OCI-LY1 (cell line): ENCODE data around the gene UBASH3B.

Experiments
- H2AFZ ChIP-seq: fragments of 200-600 bp; sonication (generic), shearing (Covaris generic); 2 replicates; pipeline ENCODE4 v1.6.0; 2014; ENCODE audit warnings: antibody characterized with exemption, mild to moderate bottlenecking, low read length
- H3F3A ChIP-seq: fragments of 200-600 bp; sonication (generic), shearing (Covaris generic); 2 replicates; pipeline ENCODE4 v1.6.0; 2014; ENCODE audit warnings: mild to moderate bottlenecking, antibody characterized with exemption, low read length, moderate library complexity; ENCODE audit not compliant: insufficient read depth
- H3K27ac ChIP-seq: fragments of 200-600 bp; sonication (generic); 2 replicates; pipeline ENCODE4 v1.5.1; 2014; ENCODE audit warnings: low read length, mixed run types, mild to moderate bottlenecking, low read depth; ENCODE audit not compliant: poor library complexity, severe bottlenecking
- H3K27me3 ChIP-seq: fragments of 200-600 bp; sonication (generic); 2 replicates; pipeline ENCODE4 v1.6.0; 2014; ENCODE audit warnings: antibody characterized with exemption, mild to moderate bottlenecking, low read length, moderate library complexity; ENCODE audit not compliant: insufficient read depth
- H3K36me3 ChIP-seq: fragments of 200-600 bp; sonication (generic); 2 replicates; pipeline ENCODE4 v1.6.1; 2014; ENCODE audit warnings: mild to moderate bottlenecking, antibody characterized with exemption, low read length, moderate library complexity, mixed read lengths; ENCODE audit not compliant: insufficient read depth
- H3K4me1 ChIP-seq: fragments of 200-600 bp; sonication (generic); 2 replicates; pipeline ENCODE4 v1.5.1; 2014; ENCODE audit warnings: mild to moderate bottlenecking, low read length, moderate library complexity; ENCODE audit not compliant: insufficient read depth, severe bottlenecking
- H3K4me2 ChIP-seq: fragments of 200-600 bp; sonication (generic), shearing (Covaris generic); 2 replicates; pipeline ENCODE4 v1.6.1; 2014; ENCODE audit warnings: low read length
- H3K4me3 ChIP-seq: fragments of 200-600 bp; sonication (generic); 2 replicates; pipeline ENCODE4 v1.5.1; 2014; ENCODE audit warnings: low read length, low read depth, mild to moderate bottlenecking, mixed read lengths; ENCODE audit not compliant: poor library complexity, severe bottlenecking
- H3K79me2 ChIP-seq: fragments of 200-600 bp; shearing (Covaris generic); 2 replicates; pipeline ENCODE4 v1.6.1; 2016; ENCODE audit warnings: mixed run types, low read length, mixed read lengths; ENCODE audit not compliant: insufficient read depth
- H3K9ac ChIP-seq: fragments of 200-600 bp; sonication (generic), shearing (Covaris generic); 2 replicates; pipeline ENCODE4 v1.6.1; 2014; ENCODE audit warnings: mild to moderate bottlenecking, low read length, mixed read lengths
- H3K9me2 ChIP-seq: fragments of 200-600 bp; sonication (generic), shearing (Covaris generic); 2 replicates; pipeline ENCODE4 v1.6.1; 2014; ENCODE audit warnings: low read depth, mild to moderate bottlenecking, low read length, mixed read lengths
- H3K9me3 ChIP-seq: fragments of 200-600 bp; shearing (Covaris generic); 2 replicates; pipeline ENCODE4 v1.6.1; 2014; ENCODE audit warnings: low read length, mixed read lengths
- H4K20me1 ChIP-seq: fragments of 200-600 bp; sonication (generic), shearing (Covaris generic); 2 replicates; pipeline ENCODE4 v1.6.0; 2016; ENCODE audit warnings: mild to moderate bottlenecking, low read length; ENCODE audit not compliant: insufficient read depth
- CTCF ChIP-seq: fragments of 200-600 bp; sonication (generic), shearing (Covaris generic); IDR thresholded peaks from 2 replicates; pipeline ENCODE4 v1.5.1; 2017; ENCODE audit warnings: mild to moderate bottlenecking, antibody characterized with exemption, low read length, moderate library complexity, mixed read lengths
- EZH2 ChIP-seq: fragments of 200-600 bp; sonication (generic), shearing (Covaris generic); IDR thresholded peaks from 2 replicates; pipeline ENCODE4 v1.8.0; 2017; ENCODE audit warnings: borderline replicate concordance, mixed run types, mild to moderate bottlenecking, antibody characterized with exemption, low read length, moderate library complexity, mixed read lengths

Gene UBASH3B

GRCh38 chr11:122672892-122673291, 17.4 kb downstream of the UBASH3B start:
- Histone ChIP-seq H3K4me1 (peaks cover 29% of the 10 kb centered on the region), H2AFZ (no peak overlapping the region), H3K4me3 (no peak overlapping the region), H3F3A (no peaks in the 10 kb centered on the region), H3K27ac (no peak overlapping the region), H3K9me2 (no peaks in the 10 kb centered on the region), H3K9me3 (no peaks in the 10 kb centered on the region), H4K20me1 (no peaks in the 10 kb centered on the region), H3K36me3 (peaks cover 5% of the 10 kb centered on the region; the same call in 1 of the 2 replicates), H3K79me2 (no peaks in the 10 kb centered on the region), H3K27me3 (no peaks in the 10 kb centered on the region; the same call in 1 of the 2 replicates), H3K4me2 (no peak overlapping the region), H3K9ac (no peak overlapping the region)
- TF ChIP-seq EZH2 (no peak), CTCF (no peak)

- H3K9me3 ChIP-seq = no peaks in the 10 kb centered on the region
- no peak overlapping the region for H3K27ac ChIP-seq
- no peaks in the 10 kb centered on the region; the same call in 1 of the 2 replicates for H3K27me3 ChIP-seq
- no peaks in the 10 kb centered on the region for H4K20me1 ChIP-seq
- TF ChIP-seq CTCF (no peak), EZH2 (no peak)
- no peak overlapping the region for H3K4me2 ChIP-seq
- no peak overlapping the region for H3K9ac ChIP-seq
- no peaks in the 10 kb centered on the region for H3F3A ChIP-seq
- H3K79me2 ChIP-seq = no peaks in the 10 kb centered on the region
- H3K9me2 ChIP-seq = no peaks in the 10 kb centered on the region
- H2AFZ ChIP-seq = no peak overlapping the region
- H3K4me1 ChIP-seq = peaks cover 22% of the 10 kb centered on the region
- no peak overlapping the region for H3K4me3 ChIP-seq
- peaks cover 5% of the 10 kb centered on the region; the same call in 1 of the 2 replicates for H3K36me3 ChIP-seq
Measured at GRCh38 chr11:122673701-122674100, 18.2 kb downstream of the UBASH3B start.

- Histone ChIP-seq H3K9me2 (no peaks in the 10 kb centered on the region), H3K27me3 (no peaks in the 10 kb centered on the region), H3K9ac (no peak overlapping the region), H2AFZ (no peak overlapping the region), H3K9me3 (no peaks in the 10 kb centered on the region), H3K4me1 (peaks cover 18% of the 10 kb centered on the region), H3K36me3 (no peaks in the 10 kb centered on the region), H4K20me1 (no peaks in the 10 kb centered on the region), H3K4me2 (no peak overlapping the region), H3K4me3 (no peak overlapping the region), H3F3A (no peaks in the 10 kb centered on the region), H3K27ac (no peak overlapping the region), H3K79me2 (no peaks in the 10 kb centered on the region)
- no peak for TF ChIP-seq EZH2
- no peak for TF ChIP-seq CTCF
Measured at GRCh38 chr11:122676638-122677037, 21.1 kb downstream of the UBASH3B start.
